ENCODE results near the gene ME1. TPM values are rescaled to one million over a fixed set of nuclear protein-coding genes. Genes with fewer than 3 reads are reported as not detected.

Gene ME1
- total and polyA plus RNA-seq, 9 of the 15 experiments (the other 6 are each of a cell fraction or from before 2014, with no cell fraction given): 3.2 to 10.4 (median 5.5) TPM

DNA sequence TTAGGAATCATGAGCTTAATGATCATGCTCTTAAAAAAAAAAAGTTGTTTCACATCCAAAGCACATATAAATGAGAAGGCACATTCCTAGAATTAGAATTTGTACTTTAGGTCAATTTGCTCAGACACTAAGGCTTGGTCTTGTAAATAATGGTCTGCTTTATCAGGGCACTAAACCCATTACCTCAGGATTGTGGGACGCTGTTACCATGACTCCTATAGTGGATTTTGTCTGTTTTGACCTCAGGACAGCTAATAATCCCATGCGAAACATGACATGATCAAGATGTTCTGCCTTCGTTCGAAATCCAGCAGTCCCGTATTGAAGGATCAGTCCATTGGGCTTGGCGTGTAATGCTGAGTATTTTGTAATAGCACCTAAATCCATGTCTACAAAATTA lies 240.2 kb downstream of the ME1 start:
- Histone ChIP-seq H3K4me1 (replicated peaks in 1 of 2; ENCODE audit: control insufficient read depth in 2 of 2, insufficient read depth in 2 of 2, low read length in 2 of 2) (peaks cover 6 to 14% of the 10 kb centered on the region in 2 experiments; a peak in 4 of 5 replicates), H3K36me3 (ENCODE audit: control insufficient read depth, insufficient read depth, low read length) (peaks cover 51% of the 10 kb centered on the region), H4K20me1 (replicated peaks; ENCODE audit: control insufficient read depth, insufficient read depth, low read length) (0 out of 2 replicates have a peak, but pooled peaks cover 3% of the 10 kb centered on the region), H3K9ac (ENCODE audit: insufficient read depth in 1 of 2, low read depth in 2 of 2, low read length in 2 of 2) (no peak overlapping the region), H3K27me3 (ENCODE audit: control insufficient read depth in 2 of 2, insufficient read depth in 2 of 2, low read length in 2 of 2) (no peaks in the 10 kb centered on the region), H3K9me1 (ENCODE audit: control insufficient read depth, insufficient read depth, low read length) (no peaks in the 10 kb centered on the region), H3K4me3 (no peak overlapping the region), H3K9me3 (replicated peaks; ENCODE audit: control insufficient read depth, insufficient read depth, low read depth, low read length) (no peaks in the 10 kb centered on the region), H3K79me2 (ENCODE audit: control insufficient read depth, insufficient read depth, low read length) (peaks cover 42% of the 10 kb centered on the region), H2AFZ (ENCODE audit: low read depth, low read length) (no peak overlapping the region), H3K4me2 (ENCODE audit: insufficient read depth, low read length) (no peak overlapping the region), H3K27ac (ENCODE audit: extremely low read depth, low read depth, low read length) (no peak overlapping the region)
- ATAC-seq: no peak
- in situ Hi-C loops (cut with MboI) (loop anchor here (25.0 kb wide), 1 partner anchor 953 kb away; the partner anchor contains the start of gene IBTK), intact Hi-C loops (cut with micrococcal nuclease) (no loop called here)
- POLR2A ChIA-PET: interaction anchor here (0.8 to 1.7 kb wide), 3 partner anchors 9 to 40 kb away, joined by 3 to 5 read pairs (median 5); no protein-coding TSS in a partner anchor
- no peak for DNase-seq (ENCODE audit: extremely low read depth in 1 of 4, low spot score in 3 of 4)
- 92% methylated on average over 6 of the region's 6 CpGs for WGBS (ENCODE audit: insufficient coverage, low coverage, missing lambda C conversion rate)
- no peak for FAIRE-seq
- CTCF ChIA-PET (ENCODE audit: low intra/inter-chr PET ratio): no interaction called here
- BruUV-seq (replicated peaks): no TSS peak
- TF ChIP-seq CHCHD3 (CRISPR knock-in tag; IDR thresholded peaks at IDR 0.05) (no peak), HDGF (IDR thresholded peaks at IDR 0.05) (no peak), SETDB1 (IDR thresholded peaks at IDR 0.05; ENCODE audit: low read length) (no peak), ATF7 (IDR thresholded peaks at IDR 0.05) (no peak), ZNF197 (CRISPR knock-in tag; IDR thresholded peaks at IDR 0.05; ENCODE audit: low read depth) (no peak), EGR1 (conservative IDR thresholded peaks at IDR 0.05) (no peak), SMAD4 (CRISPR knock-in tag; conservative IDR thresholded peaks at IDR 0.05) (no peak), PRPF4 (IDR thresholded peaks at IDR 0.05; ENCODE audit: insufficient read depth, low read depth, low read length, poor library complexity, severe bottlenecking) (no peak), YY1 (IDR thresholded peaks at IDR 0.05; ENCODE audit: borderline replicate concordance in 1 of 3, control insufficient read depth in 1 of 3, extremely low read depth in 1 of 3, insufficient read depth in 3 of 3, insufficient read length in 1 of 3, insufficient replicate concordance in 2 of 3, low read depth in 1 of 3, low read length in 2 of 3) (no peak), ZNF318 (IDR thresholded peaks at IDR 0.05; ENCODE audit: borderline replicate concordance in 1 of 2, low read depth in 1 of 2) (no peak), POLR2G (IDR thresholded peaks at IDR 0.05; ENCODE audit: low read depth, low read length) (no peak)
- TF ChIP-seq, protein P1, sequence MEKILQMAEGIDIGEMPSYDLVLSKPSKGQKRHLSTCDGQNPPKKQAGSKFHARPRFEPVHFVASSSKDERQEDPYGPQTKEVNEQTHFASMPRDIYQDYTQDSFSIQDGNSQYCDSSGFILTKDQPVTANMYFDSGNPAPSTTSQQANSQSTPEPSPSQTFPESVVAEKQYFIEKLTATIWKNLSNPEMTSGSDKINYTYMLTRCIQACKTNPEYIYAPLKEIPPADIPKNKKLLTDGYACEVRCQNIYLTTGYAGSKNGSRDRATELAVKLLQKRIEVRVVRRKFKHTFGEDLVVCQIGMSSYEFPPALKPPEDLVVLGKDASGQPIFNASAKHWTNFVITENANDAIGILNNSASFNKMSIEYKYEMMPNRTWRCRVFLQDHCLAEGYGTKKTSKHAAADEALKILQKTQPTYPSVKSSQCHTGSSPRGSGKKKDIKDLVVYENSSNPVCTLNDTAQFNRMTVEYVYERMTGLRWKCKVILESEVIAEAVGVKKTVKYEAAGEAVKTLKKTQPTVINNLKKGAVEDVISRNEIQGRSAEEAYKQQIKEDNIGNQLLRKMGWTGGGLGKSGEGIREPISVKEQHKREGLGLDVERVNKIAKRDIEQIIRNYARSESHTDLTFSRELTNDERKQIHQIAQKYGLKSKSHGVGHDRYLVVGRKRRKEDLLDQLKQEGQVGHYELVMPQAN (IDR thresholded peaks at IDR 0.05; ENCODE audit: borderline replicate concordance): no peak

All from K562 (cell line).